GM23338 (cell line): Measurements from ENCODE around the gene ZYG11B. TPM values are rescaled to one million over a fixed set of nuclear protein-coding genes. Genes with fewer than 3 reads are reported as not detected.

ENCODE experiments used
- ATAC-seq: fragments of 200-7000 bp; cut with Tn5 transposase; 3 replicates; pipeline ENCODE4 v1.9.1; 2020
- DNase-seq: peaks from one replicate; pipeline ENCODE4 v3.0.0-alpha.2; 2015; ENCODE audit warnings: low spot score
- H2AFZ ChIP-seq: fragments of 200-600 bp; sonication (generic); 2 replicates; pipeline ENCODE4 v1.8.0; 2016; ENCODE audit warnings: antibody characterized with exemption, mild to moderate bottlenecking, moderate library complexity
- H3F3A ChIP-seq: fragments of 200-600 bp; sonication (generic); replicated peaks from 2 replicates; pipeline ENCODE4 v1.8.0; 2017; ENCODE audit warnings: antibody characterized with exemption, mixed run types, low read depth
- H3K27ac ChIP-seq: fragments of 200-600 bp; sonication (generic); 2 replicates; pipeline ENCODE4 v1.6.1; 2016; ENCODE audit warnings: low read depth
- H3K27me3 ChIP-seq: fragments of 200-600 bp; sonication (generic); 2 replicates; pipeline ENCODE4 v1.8.0; 2016; ENCODE audit warnings: mild to moderate bottlenecking, mixed run types, moderate library complexity; ENCODE audit not compliant: insufficient read depth
- H3K36me3 ChIP-seq: fragments of 200-600 bp; sonication (generic); 2 replicates; pipeline ENCODE4 v1.8.0; 2016; ENCODE audit warnings: mild to moderate bottlenecking; ENCODE audit not compliant: insufficient read depth
- H3K4me1 ChIP-seq: fragments of 200-600 bp; sonication (generic); 2 replicates; pipeline ENCODE4 v1.8.0; 2016; ENCODE audit warnings: mild to moderate bottlenecking, moderate library complexity; ENCODE audit not compliant: insufficient read depth
- H3K4me2 ChIP-seq: fragments of 200-600 bp; sonication (generic); 2 replicates; pipeline ENCODE4 v1.7.1; 2017; ENCODE audit warnings: mixed run types
- H3K4me3 ChIP-seq: fragments of 200-600 bp; sonication (generic); 2 replicates; pipeline ENCODE4 v1.6.1; 2016; ENCODE audit warnings: mixed run types
- H3K79me2 ChIP-seq: fragments of 200-600 bp; sonication (generic); replicated peaks from 2 replicates; pipeline ENCODE4 v1.8.0; 2017; ENCODE audit warnings: mild to moderate bottlenecking; ENCODE audit not compliant: insufficient read depth
- H3K9me2 ChIP-seq: fragments of 200-600 bp; sonication (generic); 2 replicates; pipeline ENCODE4 v1.8.0; 2017; ENCODE audit not compliant: insufficient read depth
- H4K20me1 ChIP-seq: fragments of 200-600 bp; sonication (generic); replicated peaks from 2 replicates; pipeline ENCODE4 v1.8.0; 2017; ENCODE audit warnings: mild to moderate bottlenecking; ENCODE audit not compliant: insufficient read depth
- H3K27ac Mint-ChIP-seq: 2 replicates; pipeline ENCODE4 v1.8.0; 2020; ENCODE audit warnings: inconsistent platforms, mild to moderate bottlenecking, moderate library complexity, mixed read lengths
- H3K27me3 Mint-ChIP-seq: 3 replicates; pipeline ENCODE4 v1.8.0; 2022; ENCODE audit warnings: low read depth, mild to moderate bottlenecking, moderate library complexity, mixed read lengths, inconsistent platforms; ENCODE audit not compliant: insufficient read depth, poor library complexity
- H3K36me3 Mint-ChIP-seq: 3 replicates; pipeline ENCODE4 v1.8.0; 2021; ENCODE audit warnings: low read depth, mild to moderate bottlenecking, inconsistent platforms, moderate library complexity, mixed read lengths
- H3K4me1 Mint-ChIP-seq: 3 replicates; pipeline ENCODE4 v1.8.0; 2020; ENCODE audit warnings: mild to moderate bottlenecking, inconsistent platforms, mixed read lengths
- H3K4me3 Mint-ChIP-seq: 3 replicates; pipeline ENCODE4 v1.8.0; 2021; ENCODE audit warnings: moderate library complexity, mild to moderate bottlenecking, inconsistent platforms, mixed read lengths
- H3K9me3 Mint-ChIP-seq: 3 replicates; pipeline ENCODE4 v1.8.0; 2020; ENCODE audit warnings: moderate library complexity, mild to moderate bottlenecking, inconsistent platforms, mixed read lengths
- CREB1 ChIP-seq: fragments of 250-450 bp; sonication (Bioruptor Pico); IDR thresholded peaks from 2 replicates; pipeline ENCODE4 v1.5.0; 2020; ENCODE audit warnings: low read depth, mild to moderate bottlenecking, moderate library complexity
- CTCF ChIP-seq, 2 experiments: fragments of 200-600 bp in 1 of 2; sonication (generic) in 1 of 2; conservative IDR thresholded peaks; 2 replicates each; pipeline versions ENCODE4 v1.5.1 to v1.6.1; 2016 to 2017; ENCODE audit warnings: antibody characterized with exemption in 2 of 2, low read depth in 2 of 2, mild to moderate bottlenecking in 2 of 2, moderate library complexity in 1 of 2
- ETS1 ChIP-seq: IDR thresholded peaks from 2 replicates; pipeline ENCODE4 v1.6.1; 2016; ENCODE audit warnings: antibody characterized with exemption
- EZH2 ChIP-seq: fragments of 200-600 bp; sonication (generic); IDR thresholded peaks from one replicate; pipeline ENCODE4 v1.8.0; 2017; ENCODE audit warnings: antibody characterized with exemption, mild to moderate bottlenecking, low read depth; ENCODE audit not compliant: unreplicated experiment
- EZH2phosphoT487 ChIP-seq: fragments of 200-600 bp; sonication (generic); IDR thresholded peaks from one replicate; pipeline ENCODE4 v1.8.1; 2018; ENCODE audit warnings: antibody characterized with exemption; ENCODE audit not compliant: unreplicated experiment
- JUNB ChIP-seq: IDR thresholded peaks from one replicate; pipeline ENCODE4 v1.6.1; 2016; ENCODE audit warnings: antibody characterized with exemption; ENCODE audit not compliant: unreplicated experiment
- NANOG ChIP-seq: IDR thresholded peaks from 2 replicates; pipeline ENCODE4 v1.6.1; 2016; ENCODE audit warnings: antibody characterized with exemption, borderline replicate concordance
- POLR2AphosphoS5 ChIP-seq: IDR thresholded peaks from 2 replicates; pipeline ENCODE4 v1.6.1; 2016; ENCODE audit warnings: antibody characterized with exemption, low read depth
- STAT1 ChIP-seq: IDR thresholded peaks from one replicate; pipeline ENCODE4 v1.6.1; 2016; ENCODE audit warnings: antibody characterized with exemption; ENCODE audit not compliant: unreplicated experiment
- ZNF114 ChIP-seq: fragments of 250-450 bp; sonication (Bioruptor Pico); IDR thresholded peaks from 2 replicates; pipeline ENCODE4 v1.5.0; 2020; ENCODE audit warnings: mild to moderate bottlenecking, moderate library complexity
- ZNF331 ChIP-seq: fragments of 250-450 bp; sonication (Bioruptor Pico); IDR thresholded peaks from 2 replicates; pipeline ENCODE4 v1.5.0; 2020; ENCODE audit warnings: low read depth, mild to moderate bottlenecking, moderate library complexity
- polyA plus RNA-seq: library from polyadenylated mRNA; unstranded; fragments of >200 nt; fragmentation: Nextera tagmentation; extraction: Ambion mirVana; gene quantifications from 2 replicates; pipeline ENCODE4 v1.2.1, GENCODE V29; 2016
- total RNA-seq: library from RNA; depleted of rRNA; stranded (reverse); fragments of >200 nt; shearing (Covaris generic); gene quantifications from 2 replicates; pipeline ENCODE4 v1.2.3, GENCODE V29; 2014

The ZYG11B gene
- total and polyA plus RNA-seq, 2 experiments from 2014 or later: 7.8 to 42.3 TPM

GRCh38 chr1:52767596-52768280 lies 41.5 kb downstream of the ZYG11B start:
- Mint-ChIP-seq H3K4me1 (peaks cover 2% of the 10 kb centered on the region; the same call in 1 of the 3 replicates), H3K9me3 (no peaks in the 10 kb centered on the region), H3K27ac (no peak overlapping the region), H3K36me3 (no peaks in the 10 kb centered on the region; the same call in 2 of the 3 replicates), H3K27me3 (no peaks in the 10 kb centered on the region), H3K4me3 (no peak overlapping the region)
- no peak for TF ChIP-seq EZH2
- TF ChIP-seq STAT1: no peak
- TF ChIP-seq EZH2phosphoT487: no peak
- no peak for TF ChIP-seq POLR2AphosphoS5
- Histone ChIP-seq H3K9me2 (no peaks in the 10 kb centered on the region), H3K4me1 (peaks cover 5% of the 10 kb centered on the region; the same call in 1 of the 2 replicates), H3K79me2 (0 out of 2 replicates have a peak, but pooled peaks cover 3% of the 10 kb centered on the region), H3K36me3 (no peaks in the 10 kb centered on the region), H3K4me3 (no peak overlapping the region), H3K27ac (no peak overlapping the region), H3F3A (0 out of 2 replicates have a peak, but pooled peaks cover 14% of the 10 kb centered on the region), H3K27me3 (no peaks in the 10 kb centered on the region), H4K20me1 (peaks cover 6% of the 10 kb centered on the region; the same call in 1 of the 2 replicates), H3K4me2 (no peak overlapping the region), H2AFZ (no peak overlapping the region)
- no peak for DNase-seq
- no peak for ATAC-seq

GRCh38 chr1:52769346-52770033 lies 43.2 kb downstream of the ZYG11B start:
- H2AFZ ChIP-seq: no peak overlapping the region
- peaks cover 6% of the 10 kb centered on the region; the same call in 1 of the 2 replicates for H4K20me1 ChIP-seq
- ATAC-seq: no peak
- no peaks in the 10 kb centered on the region for H3K27me3 ChIP-seq
- no peak overlapping the region for H3K27ac ChIP-seq
- Mint-ChIP-seq H3K36me3 (no peaks in the 10 kb centered on the region; the same call in 2 of the 3 replicates), H3K4me1 (peaks cover 2% of the 10 kb centered on the region; the same call in 1 of the 3 replicates), H3K27ac (no peak overlapping the region), H3K4me3 (no peak overlapping the region), H3K9me3 (no peaks in the 10 kb centered on the region), H3K27me3 (no peaks in the 10 kb centered on the region)
- H3K4me1 ChIP-seq: peaks cover 5% of the 10 kb centered on the region; the same call in 1 of the 2 replicates
- no peaks in the 10 kb centered on the region for H3K36me3 ChIP-seq
- no peak overlapping the region for H3K4me2 ChIP-seq
- H3F3A ChIP-seq: 0 out of 2 replicates have a peak, but pooled peaks cover 14% of the 10 kb centered on the region
- no peak for DNase-seq
- H3K9me2 ChIP-seq: no peaks in the 10 kb centered on the region
- H3K79me2 ChIP-seq: no peaks in the 10 kb centered on the region
- no peak overlapping the region for H3K4me3 ChIP-seq
- no peak for TF ChIP-seq EZH2phosphoT487
- TF ChIP-seq CTCF (conservative IDR thresholded peaks at IDR 0.05; ENCODE audit: low read depth in 2 of 2): no peak
- no peak for TF ChIP-seq CREB1
- no peak for TF ChIP-seq NANOG
- no peak for TF ChIP-seq ZNF331 (CRISPR knock-in tag)
- no peak for TF ChIP-seq ZNF114
- no peak for TF ChIP-seq ETS1
- no peak for TF ChIP-seq JUNB
- no peak for TF ChIP-seq POLR2AphosphoS5
- no peak for TF ChIP-seq EZH2
